Measurements from ENCODE around the gene CTAGE6.
"Not testable (repeated sequence)": the region's sequence is repeated elsewhere in the genome, so short reads cannot be mapped to it uniquely, and the experiment has no call there.

The CTAGE6 gene

GRCh38 chr7:143715543-143716193, 41.8 kb downstream of the CTAGE6 start:
- not testable (repeated sequence) for DNase-seq

GRCh38 chr7:143714581-143715454, 42.7 kb downstream of the CTAGE6 start:
- DNase-seq = not testable (repeated sequence)

DNA sequence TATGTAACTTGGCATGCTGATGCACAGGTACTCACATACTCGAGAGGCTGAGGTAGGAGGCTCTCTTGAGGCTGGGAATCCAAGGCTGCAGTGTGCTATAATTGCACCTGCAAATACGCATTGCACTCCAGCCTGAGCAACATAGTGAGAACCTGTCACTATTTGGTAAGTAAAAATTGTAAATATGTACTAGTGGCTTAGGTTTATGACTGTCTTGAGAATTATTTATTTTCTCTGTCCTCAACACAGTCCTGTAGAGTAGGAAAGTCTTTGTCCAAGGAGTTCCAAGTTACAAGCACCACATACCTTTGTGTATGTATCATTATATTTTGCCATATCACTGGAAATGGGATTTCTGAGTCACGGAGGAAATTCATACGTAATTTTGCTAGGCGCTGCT, 45.1 kb downstream of the CTAGE6 start:
- DNase-seq = not testable (repeated sequence)

- not testable (repeated sequence) for DNase-seq
These were observed 45.7 kb downstream of the CTAGE6 start for GRCh38 chr7:143711727-143712324.

- not testable (repeated sequence) for DNase-seq
These were observed 47.6 kb downstream of the CTAGE6 start for GRCh38 chr7:143709895-143710294.
